Thoracic aorta (tissue), 2 donors: ENCODE measurements around the gene KLK11. TPM values are rescaled to one million over a fixed set of nuclear protein-coding genes. Genes with fewer than 3 reads are reported as not detected.

Experiments
- ATAC-seq: fragments of 150-250 bp; one replicate; pipeline ENCODE4 v1.8.0; 2017; ENCODE audit warnings: low read depth; ENCODE audit not compliant: insufficient number of reproducible peaks, low FRiP score
- DNase-seq: peaks from one replicate; pipeline ENCODE4 v3.0.0-alpha.2; 2020; ENCODE audit warnings: low spot score
- H3K27ac ChIP-seq, 2 donors: fragments of 200-600 bp; sonication (generic); 1 replicate in 1 of 2; 2 replicates in 1 of 2; pipeline ENCODE4 v1.5.1; 2016; ENCODE audit warnings: mild to moderate bottlenecking in 2 of 2, moderate library complexity in 2 of 2
- H3K27me3 ChIP-seq: fragments of 200-600 bp; sonication (generic); replicated peaks from 2 replicates; pipeline ENCODE4 v1.6.0; 2016; ENCODE audit warnings: mild to moderate bottlenecking; ENCODE audit not compliant: insufficient read depth
- H3K36me3 ChIP-seq: fragments of 200-600 bp; sonication (generic); one replicate; pipeline ENCODE4 v1.5.1; 2016
- H3K4me1 ChIP-seq, 2 donors: fragments of 200-600 bp; sonication (generic); 1 replicate in 1 of 2; 2 replicates in 1 of 2; pipeline versions ENCODE4 v1.5.1 to v1.6.0; 2016; ENCODE audit warnings: low read depth in 2 of 2, mild to moderate bottlenecking in 1 of 2; ENCODE audit not compliant: control insufficient read depth in 1 of 2
- H3K4me3 ChIP-seq: fragments of 200-600 bp; sonication (generic); 2 replicates; pipeline ENCODE4 v1.5.1; 2016; ENCODE audit warnings: mild to moderate bottlenecking
- H3K9me3 ChIP-seq: fragments of 200-600 bp; sonication (generic); 2 replicates; pipeline ENCODE4 v1.5.1; 2016
- CTCF ChIP-seq: fragments of 200-600 bp; sonication (generic); IDR thresholded peaks from one replicate; pipeline ENCODE4 v1.5.1; 2019; ENCODE audit warnings: antibody characterized with exemption
- total RNA-seq, 2 donors: library from RNA; depleted of rRNA; stranded (reverse); fragments of >200 nt; gene quantifications; one replicate each; pipeline versions ENCODE4 v1.1.0 to v1.2.3, GENCODE V29; 2016

Gene KLK11
- total RNA-seq, 2 donors from 2014 or later, result 0.85 TPM; not detected in 1

GRCh38 chr19:51040151-51040550 is 13.7 kb upstream of the KLK11 start:
- H3K27me3 ChIP-seq, result no peaks in the 10 kb centered on the region
- H3K27ac ChIP-seq, result no peak overlapping the region
- ATAC-seq (no peak), DNase-seq (no peak)
- H3K36me3 ChIP-seq, result no peaks in the 10 kb centered on the region
- no peaks in the 10 kb centered on the region for H3K9me3 ChIP-seq
- no peaks in the 10 kb centered on the region for H3K4me1 ChIP-seq
- no peak for TF ChIP-seq CTCF
- no peak overlapping the region for H3K4me3 ChIP-seq

GRCh38 chr19:51036519-51036918 is 10.1 kb upstream of the KLK11 start:
- no peaks in the 10 kb centered on the region for H3K36me3 ChIP-seq
- ATAC-seq (no peak), DNase-seq (no peak)
- H3K27ac ChIP-seq, result no peak overlapping the region
- TF ChIP-seq CTCF, result no peak
- H3K9me3 ChIP-seq, result no peaks in the 10 kb centered on the region
- no peaks in the 10 kb centered on the region for H3K27me3 ChIP-seq
- H3K4me1 ChIP-seq, result no peaks in the 10 kb centered on the region
- no peak overlapping the region for H3K4me3 ChIP-seq

GRCh38 chr19:51034704-51035103 is 8.3 kb upstream of the KLK11 start, which contains the start of gene KLK12:
Gene KLK12, minus strand, starts transcription at chr19:51035002. Its CDS starts 381 bp downstream, at chr19:51034621.
- Histone ChIP-seq H3K9me3 (no peaks in the 10 kb centered on the region), H3K27me3 (no peaks in the 10 kb centered on the region), H3K4me3 (no peak within 1 kb of the TSS), H3K4me1 (no peaks in the 10 kb centered on the region), H3K27ac (no peak within 1 kb of the TSS), H3K36me3 (no peaks in the 10 kb centered on the region)
- TF ChIP-seq CTCF, result no peak
- ATAC-seq, result no peak
- DNase-seq, result no peak

GRCh38 chr19:51031880-51032225 is 5.4 kb upstream of the KLK11 start:
- Histone ChIP-seq H3K36me3 (no peaks in the 10 kb centered on the region), H3K27ac (no peak overlapping the region), H3K4me3 (no peak overlapping the region), H3K4me1 (no peaks in the 10 kb centered on the region), H3K9me3 (no peaks in the 10 kb centered on the region), H3K27me3 (no peaks in the 10 kb centered on the region)
- no peak for ATAC-seq
- no peak for TF ChIP-seq CTCF
- no peak for DNase-seq

GRCh38 chr19:51031220-51031879 is 4.9 kb upstream of the KLK11 start:
- H3K9me3 ChIP-seq, result no peaks in the 10 kb centered on the region
- DNase-seq (no peak), ATAC-seq (no peak)
- no peaks in the 10 kb centered on the region for H3K4me1 ChIP-seq
- no peak overlapping the region for H3K27ac ChIP-seq
- H3K36me3 ChIP-seq, result no peaks in the 10 kb centered on the region
- no peaks in the 10 kb centered on the region for H3K27me3 ChIP-seq
- H3K4me3 ChIP-seq, result no peak overlapping the region
- no peak for TF ChIP-seq CTCF
